SK-N-SH treated with all-trans-retinoic acid at 6 μM for 48 hours (cell line): Measurements from ENCODE around the gene TMEM127.

Source experiments
- ESRRG ChIP-seq: fragments of 250-450 bp; sonication (Bioruptor Pico); IDR thresholded peaks from 2 replicates; pipeline ENCODE4 v1.6.1; 2021; ENCODE audit warnings: mild to moderate bottlenecking
- PPARA ChIP-seq: fragments of 250-450 bp; sonication (Bioruptor Pico); IDR thresholded peaks from 2 replicates; pipeline ENCODE4 v1.5.0; 2020; ENCODE audit warnings: mild to moderate bottlenecking, borderline replicate concordance
- RARB ChIP-seq: fragments of 250-450 bp; sonication (Bioruptor Pico); IDR thresholded peaks from 2 replicates; pipeline ENCODE4 v1.8.0; 2021; ENCODE audit warnings: mild to moderate bottlenecking, moderate library complexity
- SNAI2 ChIP-seq: fragments of 250-450 bp; sonication (Bioruptor Pico); IDR thresholded peaks from 2 replicates; pipeline ENCODE4 v1.5.0; 2020; ENCODE audit warnings: mild to moderate bottlenecking, moderate library complexity
- ZFP3 ChIP-seq: fragments of 250-450 bp; sonication (Bioruptor Pico); IDR thresholded peaks from 2 replicates; pipeline ENCODE4 v1.5.0; 2020; ENCODE audit warnings: mild to moderate bottlenecking, moderate library complexity
- ZFP30 ChIP-seq: fragments of 450-650 bp; formaldehyde crosslinking; IDR thresholded peaks from 2 replicates; pipeline ENCODE4 v1.5.0; 2022; ENCODE audit warnings: mild to moderate bottlenecking, moderate library complexity
- TF ChIP-seq, protein P1 (sequence below): fragments of 250-450 bp; sonication (Bioruptor Pico); IDR thresholded peaks from 2 replicates; pipeline ENCODE4 v1.8.0; 2020; ENCODE audit warnings: mild to moderate bottlenecking, moderate library complexity, borderline replicate concordance
- TF ChIP-seq, protein P2 (sequence below): fragments of 250-450 bp; sonication (Bioruptor Pico); IDR thresholded peaks from 2 replicates; pipeline ENCODE4 v1.5.1; 2020; ENCODE audit warnings: low read depth, mild to moderate bottlenecking, moderate library complexity

DNA sequence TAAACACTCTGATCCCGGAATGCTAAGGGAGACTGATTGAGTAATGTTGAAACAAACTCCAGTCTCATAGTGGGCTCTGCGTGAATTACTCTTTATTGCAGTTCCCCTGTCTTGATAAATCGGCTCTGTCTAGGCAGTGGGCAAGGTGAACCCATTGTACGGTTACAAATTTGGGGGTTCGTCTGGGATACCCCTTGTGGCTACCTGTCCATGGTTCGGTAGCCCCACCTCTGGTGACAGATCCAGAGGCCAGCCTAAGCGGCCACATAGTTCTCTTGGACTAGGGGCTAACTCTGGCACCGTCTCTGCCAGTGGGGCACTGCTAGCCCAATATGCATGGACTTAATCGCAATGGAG lies 56.1 kb downstream of the TMEM127 start:
- TF ChIP-seq ZFP30 (no peak), ZFP3 (no peak), RARB (CRISPR knock-in tag) (no peak), ESRRG (CRISPR knock-in tag) (no peak), PPARA (no peak), SNAI2 (no peak)
- TF ChIP-seq, protein P1, sequence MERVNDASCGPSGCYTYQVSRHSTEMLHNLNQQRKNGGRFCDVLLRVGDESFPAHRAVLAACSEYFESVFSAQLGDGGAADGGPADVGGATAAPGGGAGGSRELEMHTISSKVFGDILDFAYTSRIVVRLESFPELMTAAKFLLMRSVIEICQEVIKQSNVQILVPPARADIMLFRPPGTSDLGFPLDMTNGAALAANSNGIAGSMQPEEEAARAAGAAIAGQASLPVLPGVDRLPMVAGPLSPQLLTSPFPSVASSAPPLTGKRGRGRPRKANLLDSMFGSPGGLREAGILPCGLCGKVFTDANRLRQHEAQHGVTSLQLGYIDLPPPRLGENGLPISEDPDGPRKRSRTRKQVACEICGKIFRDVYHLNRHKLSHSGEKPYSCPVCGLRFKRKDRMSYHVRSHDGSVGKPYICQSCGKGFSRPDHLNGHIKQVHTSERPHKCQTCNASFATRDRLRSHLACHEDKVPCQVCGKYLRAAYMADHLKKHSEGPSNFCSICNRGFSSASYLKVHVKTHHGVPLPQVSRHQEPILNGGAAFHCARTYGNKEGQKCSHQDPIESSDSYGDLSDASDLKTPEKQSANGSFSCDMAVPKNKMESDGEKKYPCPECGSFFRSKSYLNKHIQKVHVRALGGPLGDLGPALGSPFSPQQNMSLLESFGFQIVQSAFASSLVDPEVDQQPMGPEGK: no peak
- TF ChIP-seq, protein P2, sequence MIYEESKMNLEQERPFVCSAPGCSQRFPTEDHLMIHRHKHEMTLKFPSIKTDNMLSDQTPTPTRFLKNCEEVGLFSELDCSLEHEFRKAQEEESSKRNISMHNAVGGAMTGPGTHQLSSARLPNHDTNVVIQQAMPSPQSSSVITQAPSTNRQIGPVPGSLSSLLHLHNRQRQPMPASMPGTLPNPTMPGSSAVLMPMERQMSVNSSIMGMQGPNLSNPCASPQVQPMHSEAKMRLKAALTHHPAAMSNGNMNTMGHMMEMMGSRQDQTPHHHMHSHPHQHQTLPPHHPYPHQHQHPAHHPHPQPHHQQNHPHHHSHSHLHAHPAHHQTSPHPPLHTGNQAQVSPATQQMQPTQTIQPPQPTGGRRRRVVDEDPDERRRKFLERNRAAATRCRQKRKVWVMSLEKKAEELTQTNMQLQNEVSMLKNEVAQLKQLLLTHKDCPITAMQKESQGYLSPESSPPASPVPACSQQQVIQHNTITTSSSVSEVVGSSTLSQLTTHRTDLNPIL (CRISPR knock-in tag): no peak
